ENCODE results near the gene ARHGAP44. TPM values are rescaled to one million over a fixed set of nuclear protein-coding genes. Genes with fewer than 3 reads are reported as not detected.

The ARHGAP44 gene
- total and polyA plus RNA-seq, 2 of the 13 experiments (the other 11 are each of a cell fraction or from before 2014, with no cell fraction given), result 0.79 to 3.1 TPM

DNA sequence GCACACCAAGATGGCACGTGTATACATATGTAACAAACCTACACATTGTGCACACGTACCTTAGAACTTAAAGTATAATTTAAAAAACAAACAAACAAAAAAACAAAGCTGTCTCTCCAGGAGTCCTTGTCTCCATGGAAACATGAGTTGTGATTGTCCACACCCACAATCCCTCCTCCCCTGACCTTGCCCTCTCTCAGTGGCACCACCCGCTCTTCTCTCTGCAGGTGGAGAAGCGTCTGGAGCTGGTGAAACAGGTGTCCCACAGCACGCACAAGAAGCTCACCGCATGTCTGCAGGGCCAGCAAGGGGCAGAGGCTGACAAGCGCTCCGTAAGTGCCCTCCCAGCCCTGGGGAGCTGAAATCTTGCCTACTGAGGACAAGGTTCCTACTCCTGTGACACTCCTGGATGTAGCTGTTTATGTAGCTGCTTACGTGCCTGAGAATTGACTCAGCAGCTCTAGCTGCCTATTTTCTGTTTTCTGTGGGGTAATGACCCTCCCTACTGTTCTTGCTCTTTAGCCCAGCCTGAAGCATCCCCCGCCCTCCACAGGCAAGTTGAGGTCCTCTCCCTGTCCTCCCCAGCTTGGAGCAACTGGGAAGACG is 107.0 kb downstream of the ARHGAP44 start:
- in situ Hi-C loops (cut with HindIII; ENCODE audit: extremely low pct_ligation_motif_present, low pct_unique_long_range_greater_than_20kb), result no loop called here
- H3K27me3 ChIP-seq (ENCODE audit: control insufficient read depth in 1 of 2, insufficient read depth in 2 of 2, low read length in 2 of 2), result no peaks in the 10 kb centered on the region
- CTCF ChIA-PET (ENCODE audit: low intra/inter-chr PET ratio, low total read pairs), result no interaction called here
- WGBS (ENCODE audit: low lambda C conversion rate), result 69% methylated on average over 10 of the region's 11 CpGs
- H3K4me3 ChIP-seq (replicated peaks in 1 of 3; ENCODE audit: insufficient read depth in 1 of 3, low read depth in 2 of 3, low read length in 3 of 3), result no peak overlapping the region
- intact Hi-C loops (cut with micrococcal nuclease; ENCODE audit: unreplicated experiment), result no loop called here
- H3K79me2 ChIP-seq (ENCODE audit: insufficient read depth, low read length), result no peaks in the 10 kb centered on the region
- H3K36me3 ChIP-seq (replicated peaks in 1 of 2; ENCODE audit: control insufficient read depth in 1 of 2, insufficient read depth in 2 of 2, low read length in 2 of 2), result no peaks in the 10 kb centered on the region
- ATAC-seq (no peak), FAIRE-seq (no peak), DNase-seq (ENCODE audit: low spot score) (no peak)
- no peaks in the 10 kb centered on the region for H4K20me1 ChIP-seq (ENCODE audit: insufficient read depth, low read length)
- BruUV-seq (replicated peaks), result no TSS peak
- H3K9ac ChIP-seq (ENCODE audit: insufficient read depth, low read depth, low read length), result no peak overlapping the region
- no peak overlapping the region for H3K27ac ChIP-seq (ENCODE audit: extremely low read length, insufficient read depth, low read length)
- POLR2A ChIA-PET, result no interaction called here
- no peaks in the 10 kb centered on the region for H3K9me3 ChIP-seq (ENCODE audit: low read length)
- no peaks in the 10 kb centered on the region for H3K4me1 ChIP-seq (ENCODE audit: insufficient read depth, low read length)
- H2AFZ ChIP-seq (ENCODE audit: low read length), result no peak overlapping the region
- TF ChIP-seq, protein P1, sequence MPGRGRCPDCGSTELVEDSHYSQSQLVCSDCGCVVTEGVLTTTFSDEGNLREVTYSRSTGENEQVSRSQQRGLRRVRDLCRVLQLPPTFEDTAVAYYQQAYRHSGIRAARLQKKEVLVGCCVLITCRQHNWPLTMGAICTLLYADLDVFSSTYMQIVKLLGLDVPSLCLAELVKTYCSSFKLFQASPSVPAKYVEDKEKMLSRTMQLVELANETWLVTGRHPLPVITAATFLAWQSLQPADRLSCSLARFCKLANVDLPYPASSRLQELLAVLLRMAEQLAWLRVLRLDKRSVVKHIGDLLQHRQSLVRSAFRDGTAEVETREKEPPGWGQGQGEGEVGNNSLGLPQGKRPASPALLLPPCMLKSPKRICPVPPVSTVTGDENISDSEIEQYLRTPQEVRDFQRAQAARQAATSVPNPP (CRISPR knock-in tag; IDR thresholded peaks at IDR 0.05), result no peak
- H3K4me2 ChIP-seq (ENCODE audit: low read depth, low read length), result no peak overlapping the region

- no peaks in the 10 kb centered on the region for H3K27me3 ChIP-seq (ENCODE audit: control insufficient read depth in 1 of 2, insufficient read depth in 2 of 2, low read length in 2 of 2)
- H3K36me3 ChIP-seq (replicated peaks in 1 of 2; ENCODE audit: control insufficient read depth in 1 of 2, insufficient read depth in 2 of 2, low read length in 2 of 2), result no peaks in the 10 kb centered on the region
- in situ Hi-C loops (cut with HindIII; ENCODE audit: extremely low pct_ligation_motif_present, low pct_unique_long_range_greater_than_20kb), result no loop called here
- WGBS (ENCODE audit: low lambda C conversion rate), result 85% methylated on average over 3 of the region's 3 CpGs
- ChIA-PET POLR2A (no interaction called here), CTCF (ENCODE audit: low intra/inter-chr PET ratio, low total read pairs) (no interaction called here)
- no peaks in the 10 kb centered on the region for H4K20me1 ChIP-seq (ENCODE audit: insufficient read depth, low read length)
- no peak for ATAC-seq
- H3K79me2 ChIP-seq (ENCODE audit: insufficient read depth, low read length), result no peaks in the 10 kb centered on the region
- no TSS peak for BruUV-seq (replicated peaks)
- H2AFZ ChIP-seq (ENCODE audit: low read length), result no peak overlapping the region
- FAIRE-seq, result no peak
- H3K4me1 ChIP-seq (ENCODE audit: insufficient read depth, low read length), result peaks cover 16% of the 10 kb centered on the region
- H3K4me3 ChIP-seq (replicated peaks in 1 of 3; ENCODE audit: insufficient read depth in 1 of 3, low read depth in 2 of 3, low read length in 3 of 3), result no peak overlapping the region
- no peak overlapping the region for H3K9ac ChIP-seq (ENCODE audit: insufficient read depth, low read depth, low read length)
- TF ChIP-seq ZNF672 (CRISPR knock-in tag; IDR thresholded peaks at IDR 0.05), result no peak
- TF ChIP-seq SCMH1 (CRISPR knock-in tag; IDR thresholded peaks at IDR 0.05; ENCODE audit: borderline replicate concordance), result no peak
- TF ChIP-seq ZNF512 (CRISPR knock-in tag; IDR thresholded peaks at IDR 0.05), result no peak
- no peak for TF ChIP-seq E2F1 (CRISPR knock-in tag; IDR thresholded peaks at IDR 0.05)
- TF ChIP-seq GABPB1 (CRISPR knock-in tag; IDR thresholded peaks at IDR 0.05), result no peak
- TF ChIP-seq ZNF362 (CRISPR knock-in tag; IDR thresholded peaks at IDR 0.05; ENCODE audit: borderline replicate concordance), result no peak
- no peak for TF ChIP-seq ZNF224 (CRISPR knock-in tag; IDR thresholded peaks at IDR 0.05)
- no peak for TF ChIP-seq NFYB (CRISPR knock-in tag; IDR thresholded peaks at IDR 0.05)
- TF ChIP-seq NR2F2 (IDR thresholded peaks at IDR 0.05; ENCODE audit: borderline replicate concordance, low read depth), result no peak
- no peak for TF ChIP-seq SMAD3 (CRISPR knock-in tag; IDR thresholded peaks at IDR 0.05)
- intact Hi-C loops (cut with micrococcal nuclease; ENCODE audit: unreplicated experiment), result no loop called here
- no peak for DNase-seq (ENCODE audit: low spot score)
- H3K9me3 ChIP-seq (ENCODE audit: low read length), result no peaks in the 10 kb centered on the region
- H3K4me2 ChIP-seq (ENCODE audit: low read depth, low read length), result no peak overlapping the region
- H3K27ac ChIP-seq (ENCODE audit: extremely low read length, insufficient read depth, low read length), result no peak overlapping the region
Measured at GRCh38 chr17:12898110-12898509, 108.8 kb downstream of the ARHGAP44 start.

Data from HepG2 (cell line).